ENCODE data around the gene SLK.

Gene SLK

DNA sequence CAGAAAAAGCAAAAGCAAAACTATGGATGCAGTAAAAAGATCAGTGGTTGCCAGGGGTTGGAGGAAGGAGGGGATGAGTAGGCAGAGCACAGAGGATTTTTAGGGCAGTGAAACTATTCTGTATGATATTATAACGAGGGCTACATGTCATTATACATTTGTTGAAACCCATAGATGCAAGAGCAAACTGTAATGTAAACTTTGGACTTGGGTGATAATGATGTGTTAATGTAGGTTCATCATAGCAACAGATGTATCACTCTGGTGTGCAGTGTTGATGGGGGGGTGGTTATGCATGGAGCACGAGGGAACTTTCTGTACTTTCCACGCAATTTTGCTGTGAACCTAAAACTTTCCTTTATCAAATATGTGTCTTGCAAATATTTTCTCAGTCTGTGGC lies 23.2 kb downstream of the SLK start:
- DNase-seq (ENCODE audit: low read depth): no peak

DNA sequence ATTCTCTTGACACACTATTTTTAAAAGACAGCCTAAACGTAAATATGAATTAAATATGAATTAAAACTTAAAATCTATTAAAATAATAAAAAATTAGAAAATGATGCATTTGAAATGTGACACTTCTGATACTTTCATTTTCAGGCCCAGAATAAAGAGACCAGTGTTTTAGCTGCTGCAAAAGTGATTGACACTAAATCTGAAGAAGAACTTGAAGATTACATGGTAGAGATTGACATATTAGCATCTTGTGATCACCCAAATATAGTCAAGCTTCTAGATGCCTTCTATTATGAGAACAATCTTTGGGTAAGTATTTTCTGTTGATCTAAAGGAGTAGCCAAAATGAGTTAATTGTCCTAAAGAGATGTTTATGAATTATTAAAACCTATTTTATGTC lies 23.6 kb downstream of the SLK start:
- no peak for DNase-seq (ENCODE audit: low read depth)

DNA sequence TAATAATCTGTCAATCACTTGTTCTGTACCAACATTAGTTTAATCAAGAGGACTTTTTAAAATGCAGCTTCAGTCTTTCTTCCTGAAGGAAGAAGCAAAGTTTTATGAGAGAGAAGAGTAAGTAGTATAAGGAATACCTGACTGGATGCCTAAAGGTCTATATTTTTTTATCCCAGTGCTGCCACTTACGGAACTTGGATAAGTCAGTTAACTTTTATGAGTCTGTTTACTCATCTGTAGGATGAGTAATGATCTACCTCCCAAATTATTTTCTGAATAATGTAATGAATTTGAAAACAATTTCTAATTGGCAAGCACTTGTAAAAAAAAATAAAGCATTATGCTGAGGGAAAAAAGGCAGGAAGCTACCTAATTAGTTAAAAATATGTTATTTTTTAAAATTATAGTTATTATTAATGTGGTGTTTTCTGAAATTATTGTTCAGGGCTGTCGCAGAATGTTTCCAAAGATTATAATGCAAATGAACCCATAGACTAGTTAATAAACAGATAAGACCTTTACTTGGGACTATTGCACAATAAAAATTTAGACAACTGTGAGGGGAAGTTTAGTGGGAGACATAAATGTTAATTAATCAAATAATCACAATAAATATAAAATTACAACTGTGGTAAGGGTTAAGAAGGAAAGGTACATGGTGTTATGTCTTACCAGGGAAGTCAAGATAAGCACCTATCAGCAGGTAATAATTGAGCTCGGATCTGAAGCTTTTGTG lies 24.6 kb downstream of the SLK start:
- DNase-seq (ENCODE audit: low read depth): no peak

- DNase-seq (ENCODE audit: low read depth): no peak
These were observed 28.2 kb downstream of the SLK start for GRCh38 chr10:103995134-103995533.

DNA sequence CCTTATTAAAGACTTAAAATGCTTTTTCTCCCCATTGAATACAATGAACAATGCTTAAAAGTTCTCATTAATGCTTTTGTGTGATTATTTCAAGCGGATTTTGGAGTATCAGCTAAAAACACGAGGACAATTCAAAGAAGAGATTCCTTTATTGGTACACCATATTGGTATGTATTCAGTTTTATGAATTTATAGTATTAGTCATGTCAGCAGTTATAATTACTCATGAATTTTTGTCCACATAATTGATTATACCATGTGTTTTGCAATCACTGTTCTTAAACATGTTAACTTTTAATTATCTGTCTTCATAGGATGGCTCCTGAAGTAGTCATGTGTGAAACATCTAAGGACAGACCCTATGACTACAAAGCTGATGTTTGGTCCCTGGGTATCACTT lies 31.9 kb downstream of the SLK start:
- DNase-seq (ENCODE audit: low read depth): no peak

- no peak for DNase-seq (ENCODE audit: low read depth)
These were observed 36.0 kb downstream of the SLK start for GRCh38 chr10:104002911-104003310.

- no peak for DNase-seq (ENCODE audit: low read depth)
These were observed 38.4 kb downstream of the SLK start for GRCh38 chr10:104005172-104005863.

- no peak for DNase-seq (ENCODE audit: low read depth)
These were observed 45.0 kb downstream of the SLK start for GRCh38 chr10:104011904-104012303.

DNA sequence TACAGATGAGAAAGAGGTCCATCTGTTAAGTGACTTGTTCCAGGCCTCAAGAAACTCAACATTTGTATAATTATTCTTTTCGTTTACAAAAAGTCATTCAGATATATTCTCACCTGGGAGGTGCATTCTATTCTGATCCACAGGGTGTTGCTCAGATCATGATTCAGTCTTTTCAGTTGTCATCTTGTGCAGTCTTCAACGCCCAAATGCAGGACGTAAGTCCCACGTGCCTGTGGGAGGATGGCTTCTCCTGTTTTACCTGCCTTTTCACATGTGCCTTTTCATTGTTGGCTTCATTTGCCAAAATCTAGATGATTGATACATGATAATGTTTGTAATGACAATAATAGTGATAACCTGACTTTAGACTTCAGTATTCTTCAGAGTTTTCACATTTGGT lies 46.5 kb downstream of the SLK start:
- no peak for DNase-seq (ENCODE audit: low read depth)

- DNase-seq (ENCODE audit: low read depth): no peak
These were observed 47.2 kb downstream of the SLK start for GRCh38 chr10:104014176-104014575.

- no peak for DNase-seq (ENCODE audit: low read depth)
These were observed 49.7 kb downstream of the SLK start for GRCh38 chr10:104016661-104017060.

DNA sequence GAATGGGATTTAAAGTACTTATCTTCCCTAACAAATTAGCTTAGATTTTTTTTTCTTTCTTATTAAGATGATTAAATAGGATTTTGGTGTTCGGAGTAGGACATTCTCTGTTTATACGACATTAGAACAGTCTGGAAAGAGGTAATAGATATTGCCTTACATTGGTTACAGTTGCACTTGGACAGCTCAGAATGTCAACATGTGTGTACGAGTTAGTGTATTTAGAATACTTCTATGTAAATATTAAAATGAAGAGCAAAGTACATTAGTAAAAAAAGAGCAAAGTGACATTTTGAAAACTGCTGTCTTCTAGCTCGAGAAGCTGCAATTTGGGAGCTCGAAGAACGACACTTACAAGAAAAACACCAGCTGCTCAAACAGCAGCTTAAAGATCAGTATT lies 51.5 kb downstream of the SLK start:
- no peak for DNase-seq (ENCODE audit: low read depth)

GRCh38 chr10:104020020-104020419 lies 53.1 kb downstream of the SLK start:
- DNase-seq (ENCODE audit: low read depth): no peak

DNA sequence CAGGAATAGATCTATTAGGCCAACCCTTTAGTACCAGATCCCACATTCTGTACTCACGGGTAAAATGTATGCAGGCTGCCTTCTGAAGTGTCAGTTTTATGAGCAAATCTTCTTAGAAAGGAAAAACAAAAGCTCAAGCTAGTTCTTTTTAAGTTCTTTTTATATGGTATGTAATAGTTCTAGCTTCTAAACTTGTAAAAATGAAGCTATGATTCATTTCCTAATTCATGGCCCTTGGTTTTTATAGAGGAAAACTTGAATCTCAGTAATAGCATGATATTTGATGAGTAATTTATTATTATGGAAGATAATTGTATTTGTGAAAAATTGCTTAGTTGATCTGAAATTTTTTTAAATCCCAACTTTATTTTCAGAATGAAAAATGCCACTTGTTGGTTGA lies 54.3 kb downstream of the SLK start:
- DNase-seq (ENCODE audit: low read depth): no peak

DNA sequence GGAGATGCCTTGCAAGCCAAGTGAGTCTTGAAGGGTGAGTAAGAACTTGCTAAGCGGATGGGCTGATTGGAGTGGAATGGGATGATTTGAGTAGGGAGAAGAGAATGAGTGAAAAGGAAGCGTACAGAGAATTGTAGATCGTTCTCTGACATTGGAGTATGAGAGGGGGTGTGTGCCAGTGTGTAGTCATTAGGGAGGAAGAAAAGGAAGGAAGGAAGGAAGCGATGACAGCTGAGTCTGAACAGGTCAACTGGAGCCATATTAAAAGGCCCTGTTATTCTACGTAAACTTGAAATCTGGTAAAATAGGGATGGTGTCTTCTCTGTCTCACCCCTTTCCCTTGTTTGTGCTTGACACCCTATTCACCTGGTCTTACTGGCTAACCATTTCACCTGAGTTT lies 55.1 kb downstream of the SLK start:
- no peak for DNase-seq (ENCODE audit: low read depth)

DNA sequence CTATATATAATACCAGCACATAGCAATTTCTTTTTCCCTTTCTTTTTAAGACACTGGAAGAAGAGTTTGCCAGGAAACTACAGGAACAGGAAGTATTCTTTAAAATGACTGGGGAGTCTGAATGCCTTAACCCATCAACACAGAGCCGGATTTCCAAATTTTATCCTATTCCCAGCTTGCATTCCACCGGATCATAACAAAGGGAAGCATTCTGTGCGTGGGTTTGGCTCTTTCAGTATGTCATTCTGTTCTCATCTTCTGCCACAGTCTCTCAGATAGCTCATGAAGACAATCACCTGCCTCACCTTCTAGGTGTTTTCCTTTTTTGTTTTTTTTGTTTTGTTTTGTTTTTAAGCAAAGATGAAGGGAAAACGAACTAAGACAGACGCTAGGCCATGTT lies 58.6 kb downstream of the SLK start:
- no peak for DNase-seq (ENCODE audit: low read depth)

DNA sequence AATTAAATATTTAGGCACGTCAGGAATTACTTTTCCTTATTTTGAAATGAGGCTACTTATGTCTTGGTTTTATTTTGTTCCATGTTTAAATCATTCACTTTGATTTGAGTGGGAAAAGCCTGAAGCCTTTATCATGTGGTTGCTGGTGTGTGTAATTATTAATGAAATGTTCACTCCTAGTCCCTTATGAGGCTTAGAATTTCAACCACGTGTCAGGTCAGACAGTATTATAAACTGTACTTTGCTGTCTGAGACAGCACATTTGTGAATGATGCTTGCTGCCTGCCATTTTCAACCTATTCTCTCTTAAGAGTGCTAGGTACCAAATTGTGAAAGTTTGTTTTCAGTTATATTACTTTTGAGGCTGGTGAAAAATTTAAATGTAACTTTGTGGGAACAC lies 59.8 kb downstream of the SLK start:
- no peak for DNase-seq (ENCODE audit: low read depth)

DNA sequence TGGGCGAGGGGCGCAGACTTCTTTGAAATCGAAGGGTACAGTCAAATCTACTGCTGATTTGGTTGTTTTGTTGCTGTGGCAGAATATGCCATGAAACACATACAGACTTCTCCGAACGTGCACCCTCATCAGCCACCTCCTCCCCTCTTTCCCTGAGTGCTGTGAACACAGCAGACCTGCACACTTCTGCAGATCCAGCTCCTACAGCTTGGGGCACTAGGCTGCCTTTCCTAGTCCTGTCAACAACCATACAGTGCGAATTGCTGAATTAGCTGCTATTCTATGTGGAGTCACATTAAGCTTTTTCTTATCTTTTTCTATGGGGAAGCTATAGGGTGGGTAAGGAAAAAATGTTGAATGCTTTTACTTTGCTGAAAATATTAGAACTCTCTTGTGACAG lies 61.2 kb downstream of the SLK start:
- DNase-seq (ENCODE audit: low read depth): no peak

DNA sequence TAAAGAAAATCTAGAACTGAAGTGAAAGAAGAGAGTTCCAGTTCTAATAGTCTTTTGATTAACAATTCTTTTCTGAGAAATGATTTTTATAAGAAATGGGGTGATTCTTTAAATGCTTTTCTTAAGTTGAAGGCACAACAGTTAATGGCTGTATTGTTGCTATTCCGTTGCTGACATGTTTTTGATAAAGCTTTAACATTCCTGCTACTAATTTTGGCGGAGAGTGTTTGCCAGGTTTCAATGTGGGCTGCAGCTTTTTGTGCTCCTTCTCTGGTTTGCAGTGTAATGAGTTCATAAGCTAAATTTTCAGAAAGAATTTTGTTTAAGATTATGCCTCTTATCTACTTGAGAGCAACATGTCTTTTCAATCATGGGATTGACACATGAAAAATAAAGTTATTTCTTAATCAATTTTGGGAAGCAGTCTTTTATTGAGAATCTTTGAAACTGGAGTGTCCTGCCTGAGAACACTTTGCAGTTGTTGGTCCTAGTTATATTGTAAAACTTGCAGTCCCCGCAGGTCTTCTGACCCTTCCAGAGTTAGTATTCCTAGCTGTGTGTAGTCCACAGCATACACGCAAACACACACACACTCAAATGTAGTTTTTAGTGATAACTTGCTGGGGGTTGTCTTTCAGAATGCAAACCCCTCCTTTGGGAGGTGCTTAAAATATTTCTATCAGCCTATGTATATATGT lies 62.0 kb downstream of the SLK start:
- no peak for DNase-seq (ENCODE audit: low read depth)

DNA sequence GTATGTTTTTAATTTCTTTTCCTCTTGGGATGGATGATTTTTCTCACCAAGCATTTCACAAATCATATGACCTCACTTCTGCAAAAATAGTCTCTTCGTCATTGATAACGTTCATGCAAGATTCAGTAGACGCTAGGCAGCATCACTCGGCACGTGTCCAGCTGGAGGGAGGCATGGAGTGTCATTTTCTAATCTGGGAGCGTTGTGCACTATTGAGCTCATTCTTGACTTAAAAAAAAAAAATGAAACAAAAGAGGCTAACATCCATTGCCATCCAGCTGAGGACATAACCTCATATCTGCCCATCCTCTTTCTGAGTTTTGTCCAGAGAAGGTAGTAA lies 62.6 kb downstream of the SLK start:
- DNase-seq (ENCODE audit: low read depth): no peak

- DNase-seq (ENCODE audit: low read depth): no peak
These were observed 64.7 kb downstream of the SLK start for GRCh38 chr10:104031631-104032030.

DNA sequence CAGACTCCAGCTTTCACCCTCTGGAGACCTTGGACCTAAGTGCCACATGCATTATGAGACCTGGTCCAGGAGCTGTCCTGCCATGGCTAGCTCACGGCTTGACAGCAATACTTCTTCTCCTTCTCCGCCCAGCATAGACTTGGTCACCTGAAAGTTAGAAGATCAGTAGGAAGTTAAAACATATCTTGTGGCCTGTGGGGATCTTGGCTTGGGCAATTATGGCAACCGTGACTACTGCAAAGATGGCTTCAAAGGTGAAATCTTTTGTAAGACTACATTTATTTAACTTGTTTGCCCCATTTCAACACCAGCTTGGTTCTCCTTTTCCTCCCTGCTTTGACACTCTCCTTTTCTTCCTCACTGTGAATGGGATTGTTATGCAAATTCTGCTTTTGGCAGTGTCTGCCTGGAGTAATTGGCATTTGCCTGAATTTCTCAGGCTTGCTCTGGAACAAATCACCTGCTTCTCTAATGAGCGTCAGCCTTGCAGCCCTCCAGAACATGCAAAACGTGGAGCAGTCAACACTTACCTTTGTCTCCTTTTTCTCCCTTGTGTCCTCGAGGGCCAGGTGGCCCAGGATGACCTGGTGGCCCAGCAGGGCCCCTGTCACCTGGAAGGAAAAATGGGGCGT lies 65.3 kb downstream of the SLK start:
- DNase-seq (ENCODE audit: low read depth): no peak

DNA sequence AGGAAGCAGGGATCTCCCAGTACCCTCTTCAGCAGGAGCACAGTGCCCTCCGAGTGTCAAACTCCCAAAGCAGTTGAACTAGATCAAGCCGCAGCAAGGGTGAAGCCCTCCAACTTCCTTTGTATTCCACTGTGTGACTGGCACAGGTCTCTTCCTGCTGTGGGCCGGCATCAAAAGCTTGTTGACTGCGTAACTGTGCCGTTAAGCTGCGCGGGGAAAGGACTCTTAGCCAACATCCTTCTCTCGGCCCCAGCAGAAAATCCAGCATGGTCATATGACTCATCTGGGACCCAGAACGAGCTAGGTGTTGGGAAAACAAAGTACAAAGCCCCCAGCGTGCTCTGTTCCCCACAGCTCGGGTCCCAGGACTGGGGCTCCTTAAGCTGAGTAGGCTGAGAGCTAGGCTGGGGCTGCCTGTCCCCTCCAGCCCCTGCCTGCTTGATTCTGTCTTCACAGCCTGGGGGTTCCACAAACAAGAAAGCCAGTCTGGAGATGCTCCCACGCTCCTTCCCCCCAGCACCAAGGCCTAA lies 66.5 kb downstream of the SLK start:
- DNase-seq (ENCODE audit: low read depth): no peak

All from activated T-helper 1 cell treated with Interleukin-2 at 50 U/mL for 16 hours (primary cell).